ENCODE data around the gene SLC38A8.

The SLC38A8 gene

GRCh38 chr16:84003038-84003437, 39.6 kb downstream of the SLC38A8 start:
- DNase-seq (ENCODE audit: low read depth in 2 of 2, low spot score in 1 of 2) = no peak

GRCh38 chr16:84001726-84002125, 40.9 kb downstream of the SLC38A8 start:
- DNase-seq (ENCODE audit: low read depth in 2 of 2, low spot score in 1 of 2) = no peak

- DNase-seq (ENCODE audit: low read depth in 2 of 2, low spot score in 1 of 2) = no peak
Measured at GRCh38 chr16:84000989-84001642, 41.5 kb downstream of the SLC38A8 start.

- DNase-seq (ENCODE audit: low read depth in 2 of 2, low spot score in 1 of 2) = no peak
Measured at GRCh38 chr16:83998091-83998490, 44.5 kb downstream of the SLC38A8 start.

- no peak for DNase-seq (ENCODE audit: low read depth in 2 of 2, low spot score in 1 of 2)
Measured at GRCh38 chr16:83996481-83997252, 45.9 kb downstream of the SLC38A8 start.

- no peak for DNase-seq (ENCODE audit: low read depth in 2 of 2, low spot score in 1 of 2)
Measured at GRCh38 chr16:83995754-83996153, 46.8 kb downstream of the SLC38A8 start.

GRCh38 chr16:83994703-83995102, 47.9 kb downstream of the SLC38A8 start:
- no peak for DNase-seq (ENCODE audit: low read depth in 2 of 2, low spot score in 1 of 2)

- DNase-seq (ENCODE audit: low read depth in 2 of 2, low spot score in 1 of 2) = no peak
Measured at GRCh38 chr16:83994087-83994486, 48.5 kb downstream of the SLC38A8 start.

- no peak for DNase-seq (ENCODE audit: low read depth in 2 of 2, low spot score in 1 of 2)
Measured at GRCh38 chr16:83992624-83993023, 50.0 kb downstream of the SLC38A8 start.

GRCh38 chr16:83990492-83990891, 52.1 kb downstream of the SLC38A8 start:
- DNase-seq (ENCODE audit: low read depth in 2 of 2, low spot score in 1 of 2) = no peak

- no peak for DNase-seq (ENCODE audit: low read depth in 2 of 2, low spot score in 1 of 2)
Measured at GRCh38 chr16:83989300-83989699, 53.3 kb downstream of the SLC38A8 start.

GRCh38 chr16:83983491-83983890, 59.1 kb downstream of the SLC38A8 start:
- no peak for DNase-seq (ENCODE audit: low read depth in 2 of 2, low spot score in 1 of 2)

- DNase-seq (ENCODE audit: low read depth in 2 of 2, low spot score in 1 of 2) = no peak
Measured at GRCh38 chr16:83981799-83982198, 60.8 kb downstream of the SLC38A8 start.

- no peak for DNase-seq (ENCODE audit: low read depth in 2 of 2, low spot score in 1 of 2)
Measured at GRCh38 chr16:83980794-83981193, 61.8 kb downstream of the SLC38A8 start.

- DNase-seq (ENCODE audit: low read depth in 2 of 2, low spot score in 1 of 2) = no peak
Measured at GRCh38 chr16:83979441-83979840, 63.2 kb downstream of the SLC38A8 start.

- no peak for DNase-seq (ENCODE audit: low read depth in 2 of 2, low spot score in 1 of 2)
Measured at GRCh38 chr16:83978401-83978904, 64.1 kb downstream of the SLC38A8 start.

GRCh38 chr16:83977056-83977815, 65.4 kb downstream of the SLC38A8 start:
- DNase-seq (ENCODE audit: low read depth in 2 of 2, low spot score in 1 of 2) = no peak

GRCh38 chr16:83975590-83976260, 66.9 kb downstream of the SLC38A8 start:
- DNase-seq (ENCODE audit: low read depth in 2 of 2, low spot score in 1 of 2) = no peak

GRCh38 chr16:83974475-83974874, 68.1 kb downstream of the SLC38A8 start:
- no peak for DNase-seq (ENCODE audit: low read depth in 2 of 2, low spot score in 1 of 2)

- no peak for DNase-seq (ENCODE audit: low read depth in 2 of 2, low spot score in 1 of 2)
Measured at GRCh38 chr16:83973581-83974385, 68.8 kb downstream of the SLC38A8 start.

Data from stimulated activated CD8-positive, alpha-beta memory T cell treated with anti-CD3 and anti-CD28 coated beads, Interleukin-4, amount 100 ng/mL, for 4 hours (primary cell).